Bone marrow (tissue), 2 donors: Measurements from ENCODE around the gene CCIN.
"Not testable (repeated sequence)": the region's sequence is repeated elsewhere in the genome, so short reads cannot be mapped to it uniquely, and the experiment has no call there.

Source experiments
- DNase-seq, 2 donors: peaks; one replicate each; lab custom pipeline; 2025; lab: John Stamatoyannopoulos, UW

The CCIN gene

DNA sequence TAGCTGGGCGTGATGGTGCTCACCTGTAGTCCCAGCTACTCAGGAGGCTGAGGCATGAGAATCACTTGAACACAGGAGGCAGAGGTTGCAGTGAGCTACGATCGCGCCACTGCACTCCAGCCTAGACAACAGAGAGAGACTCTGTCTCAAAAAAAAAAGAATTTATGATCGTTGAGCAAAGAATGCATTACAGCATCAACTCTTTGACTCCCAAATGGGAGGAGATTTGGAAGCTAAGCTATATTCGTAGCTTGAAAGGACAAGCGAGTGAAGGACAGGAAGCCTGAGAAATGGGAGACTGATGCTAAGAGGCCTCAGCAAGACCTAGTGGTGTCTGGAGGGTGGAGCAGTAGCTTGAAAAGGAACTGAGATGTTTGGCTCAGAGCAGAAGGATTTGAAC, 10.3 kb upstream of the CCIN start:
- DNase-seq = no peak

DNA sequence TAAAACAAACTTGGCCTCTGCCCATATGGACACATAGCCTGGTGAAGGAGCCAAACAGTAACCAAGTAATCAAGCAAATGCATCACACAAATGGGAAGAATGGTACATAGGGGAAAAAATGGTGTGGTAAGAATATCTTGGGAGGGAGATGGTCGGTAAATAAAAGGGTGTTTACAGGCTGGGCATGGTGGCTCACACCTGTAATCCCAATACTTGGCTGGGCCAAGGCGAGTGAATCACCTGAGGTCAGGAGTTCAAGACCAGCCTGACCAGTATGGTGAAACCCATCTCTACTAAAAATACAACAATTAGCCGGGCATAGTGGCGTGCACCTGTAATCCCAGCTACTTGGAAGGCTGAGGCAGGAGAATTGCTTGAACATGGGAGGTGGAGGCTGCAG, 9.7 kb upstream of the CCIN start:
- not testable (repeated sequence) for DNase-seq

DNA sequence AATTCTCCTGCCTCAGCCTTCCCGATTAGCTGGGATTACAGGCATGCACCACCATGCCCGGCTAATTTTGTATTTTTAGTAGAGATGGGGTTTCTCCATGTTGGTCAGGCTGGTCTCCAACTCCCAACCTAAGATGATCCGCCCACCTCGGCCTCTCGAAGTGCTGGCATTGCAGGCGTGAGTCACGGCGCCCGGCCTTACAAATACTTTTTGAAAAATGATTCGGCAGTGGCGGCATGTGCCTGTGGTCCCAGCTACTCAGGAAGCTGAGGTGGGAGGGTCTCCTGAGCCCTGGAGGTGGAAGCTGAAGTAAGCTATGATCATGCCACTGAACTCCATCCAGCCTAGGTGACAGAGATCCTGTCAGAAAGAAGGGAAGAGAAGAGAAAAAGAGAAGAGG, 9.1 kb upstream of the CCIN start:
- DNase-seq = not testable (repeated sequence)

DNA sequence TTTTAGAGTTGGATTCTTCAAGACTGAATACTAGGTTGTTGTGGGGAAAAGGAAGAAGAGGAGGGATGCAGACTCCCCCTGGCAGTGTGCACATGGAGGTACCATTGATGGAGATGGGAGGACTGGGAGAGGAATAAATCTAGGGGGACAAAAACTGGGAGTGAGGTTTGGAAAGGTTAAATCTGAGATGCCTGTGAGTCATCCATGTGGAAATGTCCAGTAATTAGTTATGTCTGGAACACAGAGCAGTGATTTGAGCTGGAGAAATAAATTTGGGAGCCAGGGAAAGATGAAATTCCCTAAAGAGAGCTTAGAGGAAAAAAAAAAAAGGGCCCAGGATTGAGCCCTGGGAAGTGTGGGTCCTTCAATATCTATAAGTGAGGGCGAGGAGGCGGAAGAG, 8.0 kb upstream of the CCIN start:
- DNase-seq = no peak

GRCh38 chr9:36162211-36162738, 6.9 kb upstream of the CCIN start:
- no peak for DNase-seq

DNA sequence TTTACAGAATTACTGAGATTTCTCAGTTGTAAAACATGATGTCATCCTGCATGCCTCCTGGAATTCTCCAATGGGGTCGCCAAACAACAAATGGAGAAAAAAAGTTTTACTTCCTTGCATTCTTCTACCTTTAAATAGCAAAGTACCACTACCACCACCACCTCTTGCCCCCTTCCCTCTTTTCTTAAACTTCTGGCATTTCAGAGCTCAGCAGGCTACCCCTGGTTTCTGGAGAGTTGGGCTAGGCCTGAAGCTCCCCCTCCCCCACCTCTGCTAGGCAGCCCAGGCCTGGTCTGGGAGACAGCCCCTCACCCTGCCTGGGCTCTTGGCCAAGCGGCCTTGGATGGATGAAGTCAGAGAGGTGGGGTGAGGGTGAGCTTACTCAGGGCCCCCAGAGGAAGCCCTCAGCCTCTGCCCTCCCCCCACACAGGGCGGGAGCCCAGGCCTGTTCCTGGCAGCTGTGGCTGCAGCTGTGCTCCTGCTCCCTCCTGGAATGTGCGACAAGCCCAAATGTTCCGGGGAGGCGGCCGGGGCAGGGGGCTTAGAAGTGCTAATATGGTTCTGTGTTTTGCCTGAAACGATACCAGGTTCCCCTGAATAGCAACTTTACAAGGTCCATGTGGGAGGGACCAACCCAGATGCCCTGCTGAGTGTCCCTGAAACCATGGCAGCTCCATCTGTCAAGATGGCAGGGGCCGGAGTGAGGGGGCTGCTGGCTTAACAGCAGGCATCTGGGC, 6.0 kb upstream of the CCIN start:
- DNase-seq = no peak

GRCh38 chr9:36163786-36164170, 5.4 kb upstream of the CCIN start:
- no peak for DNase-seq

DNA sequence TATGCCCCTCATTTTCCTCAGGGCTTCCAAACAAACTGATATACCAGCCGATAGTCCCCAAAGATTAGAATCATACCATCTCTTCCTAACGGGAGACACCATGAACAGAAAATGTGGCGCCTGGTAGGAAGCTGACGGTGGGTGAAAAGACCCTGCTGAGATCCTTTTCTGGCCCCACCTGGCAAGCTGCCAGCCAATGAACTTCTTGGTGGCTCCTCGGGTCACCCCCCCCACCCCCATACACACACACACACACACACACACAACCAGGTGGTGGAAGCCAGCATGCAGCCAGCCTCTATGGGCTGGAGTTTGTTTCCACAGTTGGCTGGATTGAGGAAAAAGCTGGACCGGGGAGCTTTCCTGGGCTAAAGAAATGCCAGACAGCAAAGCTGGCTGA, 4.8 kb upstream of the CCIN start:
- DNase-seq = no peak

- DNase-seq = no peak
Observed at GRCh38 chr9:36164989-36165388, 4.2 kb upstream of the CCIN start.

DNA sequence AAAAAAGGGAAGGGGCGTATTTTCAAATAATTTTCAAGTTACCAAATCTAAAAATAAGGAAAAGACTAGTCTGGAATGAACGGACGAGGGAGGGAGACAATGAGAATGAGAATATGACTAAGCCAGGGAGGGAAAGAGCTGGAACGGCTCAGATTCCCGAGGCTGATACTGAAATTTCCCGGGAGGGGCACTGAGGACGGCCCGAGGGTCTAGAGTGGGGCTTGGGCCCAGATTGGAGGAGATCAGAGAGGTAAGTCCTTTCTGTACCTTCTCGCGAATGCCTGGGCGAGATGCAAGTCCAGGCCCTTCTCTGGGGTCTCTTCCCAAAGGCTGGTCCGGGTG, 3.4 kb upstream of the CCIN start:
- no peak for DNase-seq

DNA sequence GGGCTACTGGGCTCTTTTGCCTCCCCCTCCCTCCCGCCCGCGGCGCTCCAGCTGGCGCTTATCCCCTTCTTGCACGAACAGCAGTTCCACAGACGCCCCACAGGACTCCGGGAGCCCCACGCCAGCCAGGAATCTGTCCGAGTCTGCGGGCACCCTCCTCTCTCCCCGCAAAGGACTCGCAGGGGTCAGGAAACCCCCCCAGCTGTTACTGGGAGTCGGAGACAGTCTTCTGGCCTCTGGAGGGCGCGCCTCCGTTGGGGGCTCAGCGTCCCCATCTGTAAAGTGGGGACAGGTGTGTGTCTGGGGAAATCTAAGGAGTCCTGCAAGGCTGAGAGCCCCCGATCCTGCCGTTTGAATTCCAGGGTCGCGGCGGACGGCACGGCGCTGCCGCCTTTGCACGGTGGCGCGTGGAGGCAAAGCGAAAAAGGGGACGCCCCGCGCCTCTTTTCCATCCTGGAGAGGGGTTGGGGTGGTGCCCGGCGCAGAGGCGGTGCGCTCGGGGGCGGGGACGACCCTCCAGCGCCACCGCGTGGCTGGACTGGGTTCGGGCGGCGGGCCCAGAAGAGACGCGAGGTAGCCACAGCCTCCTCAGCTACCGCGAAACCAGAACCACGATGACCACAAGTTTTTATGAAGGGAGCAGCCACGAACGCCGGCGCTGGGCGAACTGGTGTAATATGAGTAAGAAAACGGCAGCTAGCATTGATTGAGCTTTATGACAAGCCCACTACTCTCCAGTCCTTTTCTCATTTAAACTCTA, 2.8 kb upstream of the CCIN start:
- peak; percentile 40 to 69 for DNase-seq

GRCh38 chr9:36169708-36170107, 520 bp downstream of the CCIN start:
- DNase-seq = no peak

- no peak for DNase-seq
Observed at GRCh38 chr9:36170531-36170930, 1.3 kb downstream of the CCIN start.

DNA sequence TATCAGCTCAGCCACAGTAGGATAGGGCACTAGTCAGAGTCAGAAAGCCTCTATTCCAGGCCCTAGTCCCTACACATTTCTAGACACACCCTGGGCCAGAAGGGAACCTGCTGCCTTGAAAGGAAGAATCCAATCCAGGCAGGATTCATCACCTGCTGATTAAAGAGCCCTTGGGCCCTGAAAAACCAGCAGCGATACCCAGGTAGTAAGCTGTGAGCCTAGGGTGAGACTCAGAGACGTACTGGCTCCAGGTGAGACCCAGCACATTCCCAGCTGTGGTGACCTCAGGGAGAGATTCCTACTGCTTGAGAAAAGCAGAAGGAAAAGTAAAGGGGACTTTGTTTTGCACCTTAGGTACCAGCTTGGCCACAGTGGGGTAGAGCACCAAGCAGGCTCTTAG, 4.7 kb downstream of the CCIN start:
- no peak for DNase-seq

DNA sequence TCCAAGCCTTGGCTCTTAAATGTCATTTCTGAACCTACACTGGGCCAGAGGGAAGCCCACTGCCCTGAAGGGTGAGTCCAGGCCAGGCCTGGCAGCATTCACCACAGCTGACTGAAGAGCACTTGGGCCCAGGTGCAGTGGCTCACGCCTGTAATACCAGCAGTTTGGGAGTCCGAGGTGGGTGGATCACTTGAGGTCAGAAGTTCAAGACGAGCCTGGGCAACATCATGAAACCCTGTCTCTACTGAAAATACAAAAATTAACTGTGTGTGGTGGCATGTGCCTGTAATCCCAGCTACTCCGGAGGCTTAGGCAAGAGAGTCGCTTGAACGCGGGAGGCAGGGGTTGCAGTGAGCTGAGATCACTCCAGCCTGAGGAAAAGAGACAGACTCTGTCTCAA, 5.1 kb downstream of the CCIN start:
- no peak for DNase-seq

GRCh38 chr9:36174731-36175130, 5.5 kb downstream of the CCIN start:
- no peak for DNase-seq

DNA sequence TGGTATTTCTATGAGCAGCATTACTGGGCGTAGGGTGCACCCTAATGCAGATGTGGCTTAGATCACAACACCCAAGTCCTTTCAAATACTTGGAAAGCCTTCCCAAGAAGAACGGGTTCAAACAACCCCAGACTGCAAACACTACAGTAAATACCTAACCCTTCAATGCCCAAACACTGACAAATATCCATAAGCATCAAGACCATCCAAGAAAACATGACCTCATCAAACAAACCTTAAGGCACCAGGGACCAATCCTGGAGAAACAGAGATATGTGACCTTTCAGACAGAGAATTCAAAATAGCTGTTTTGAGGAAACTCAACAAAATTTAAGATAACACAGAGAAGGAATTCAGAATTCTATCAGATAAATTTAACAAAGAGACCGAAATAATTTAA, 6.0 kb downstream of the CCIN start:
- not testable (repeated sequence) for DNase-seq

GRCh38 chr9:36176496-36176895, 7.3 kb downstream of the CCIN start:
- not testable (repeated sequence) for DNase-seq

DNA sequence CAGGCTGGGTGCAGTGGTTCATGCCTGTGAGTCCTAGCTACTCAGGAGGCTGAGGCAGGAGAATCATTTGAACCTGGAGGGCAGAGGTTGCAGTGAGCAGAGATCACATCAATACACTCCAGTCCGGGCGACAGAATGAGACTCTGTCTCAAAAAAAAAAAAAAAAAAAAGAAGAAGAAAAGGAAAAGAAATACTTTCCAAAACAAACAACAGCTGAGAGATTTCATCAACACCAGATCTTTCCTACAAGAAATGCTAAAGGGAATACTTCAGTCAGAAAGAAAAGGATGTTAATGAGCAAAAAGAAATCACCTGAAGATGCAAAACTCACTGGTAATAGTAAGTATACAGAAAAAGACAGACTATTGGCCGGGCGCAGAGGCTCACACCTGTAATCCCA, 8.4 kb downstream of the CCIN start:
- no peak for DNase-seq

GRCh38 chr9:36180243-36180642, 11.1 kb downstream of the CCIN start:
- DNase-seq = not testable (repeated sequence)

GRCh38 chr9:36187414-36187813, 18.2 kb downstream of the CCIN start:
- DNase-seq = no peak

DNA sequence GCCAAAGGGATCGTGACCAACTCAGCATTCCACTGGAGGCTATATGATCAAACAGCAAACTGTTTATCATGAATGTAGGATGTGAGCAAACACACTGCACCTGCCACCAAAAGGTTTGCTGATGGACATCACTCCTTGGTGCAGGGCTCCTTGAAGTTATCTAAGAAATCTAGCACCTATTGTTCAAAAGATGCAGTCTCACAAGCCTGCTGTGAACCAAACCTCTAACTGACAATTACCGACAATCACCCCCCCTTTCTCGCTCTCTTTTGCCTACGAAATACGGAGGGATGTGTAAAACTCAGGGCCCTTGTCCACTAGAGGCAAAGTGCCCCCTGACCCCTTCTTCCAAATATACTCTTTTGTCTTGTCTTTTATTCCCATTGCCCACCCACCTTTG, 19.0 kb downstream of the CCIN start:
- DNase-seq = no peak

DNA sequence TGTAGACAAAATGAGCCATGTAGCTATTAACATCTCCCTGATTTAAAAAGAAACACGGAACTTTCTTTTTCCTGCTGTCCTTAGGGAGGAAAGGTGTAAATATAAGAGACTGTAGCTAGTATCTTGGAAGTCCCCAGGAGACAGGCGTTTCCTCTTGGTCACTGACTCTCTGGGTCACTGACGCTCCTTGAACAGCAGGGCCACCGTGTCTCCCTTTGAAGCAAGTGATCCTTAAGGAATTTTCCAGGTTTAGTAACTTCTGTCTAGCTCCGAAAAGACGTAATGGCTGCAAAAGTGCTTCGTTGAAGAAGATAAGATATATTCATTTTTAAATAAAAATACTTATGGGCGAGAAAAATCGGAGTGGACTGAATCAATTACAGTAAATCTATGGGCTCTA, 20.8 kb downstream of the CCIN start:
- DNase-seq = no peak
